HCT116 (cell line): ENCODE measurements around the gene TMTC2. TPM values are rescaled to one million over a fixed set of nuclear protein-coding genes. Genes with fewer than 3 reads are reported as not detected.

ENCODE experiments used
- ATAC-seq: fragments of 200-7000 bp; cut with Tn5 transposase; 2 replicates; pipeline ENCODE4 v1.9.1; 2020; ENCODE audit warnings: mild to moderate bottlenecking, moderate library complexity
- BruUV-seq: library from RNA; stranded (reverse); fragments of 400-500 nt; replicated peaks from 2 replicates; lab custom pipeline; 2021; lab: Mats Ljungman, UMichigan
- CTCF ChIA-PET: fragments of 300-600 bp; sonication (Branson Sonifier 250); formaldehyde crosslinking; loops from one replicate; lab custom pipeline; 2021; ENCODE audit warnings: antibody characterized with exemption; lab: Charles Lee
- POLR2A ChIA-PET: fragments of 300-600, 350-600 bp; sonication (Branson Sonifier 250); formaldehyde crosslinking; loops from one replicate; lab custom pipeline; 2021; ENCODE audit warnings: antibody characterized with exemption; lab: Charles Lee
- RAD21 ChIA-PET, 2 experiments: fragments of 300-600 bp; sonication (Branson Sonifier 250); formaldehyde crosslinking; loops; one replicate each; lab custom pipeline; 2023; ENCODE audit warnings: low total read pairs in 2 of 2; ENCODE audit not compliant: uncharacterized antibody in 2 of 2, unreplicated experiment in 2 of 2, low non-redundant PET in 1 of 2; lab: Charles Lee
- DNase-seq: peaks from one replicate; pipeline ENCODE4 v3.0.0-alpha.2; 2010; ENCODE audit warnings: low read depth, low spot score
- H2AFZ ChIP-seq: fragments of 200-600 bp; shearing (Covaris generic), sonication (generic); 2 replicates; pipeline ENCODE4 v1.6.1; 2017; ENCODE audit warnings: low read depth, mixed run types, mixed read lengths, antibody characterized with exemption, low read length; ENCODE audit not compliant: poor library complexity, severe bottlenecking
- H3K27ac ChIP-seq: 2 replicates; pipeline ENCODE4 v1.5.1; 2012; ENCODE audit warnings: low read depth, low read length
- H3K27me3 ChIP-seq: fragments of 200-600 bp; sonication (generic); 2 replicates; pipeline ENCODE4 v1.6.1; 2016; ENCODE audit warnings: mixed run types, low read length, mixed read lengths; ENCODE audit not compliant: insufficient read depth
- H3K36me3 ChIP-seq, 2 experiments: fragments of 200-500 bp in 1 of 2; fragments of 200-600 bp in 1 of 2; sonication (Bioruptor generic) in 1 of 2; sonication (generic) in 1 of 2; 2 replicates each; pipeline versions ENCODE4 v1.5.1 to v1.6.1; 2014 to 2016; ENCODE audit warnings: low read length in 2 of 2, inconsistent platforms in 1 of 2, mixed read lengths in 1 of 2, mixed run types in 1 of 2; ENCODE audit not compliant: insufficient read depth in 2 of 2, control insufficient read depth in 1 of 2
- H3K4me1 ChIP-seq, 2 experiments: fragments of 200-600 bp in 1 of 2; sonication (generic) in 1 of 2; 2 replicates each; pipeline versions ENCODE4 v1.5.1 to v1.6.1; 2012 to 2017; ENCODE audit warnings: low read length in 2 of 2, inconsistent platforms in 1 of 2, mild to moderate bottlenecking in 1 of 2, mixed read lengths in 1 of 2, mixed run types in 1 of 2, moderate library complexity in 1 of 2; ENCODE audit not compliant: insufficient read depth in 2 of 2, control insufficient read depth in 1 of 2
- H3K4me2 ChIP-seq: fragments of 200-600 bp; sonication (generic); 2 replicates; pipeline ENCODE4 v1.6.1; 2017; ENCODE audit warnings: mixed run types, low read length, mixed read lengths
- H3K4me3 ChIP-seq, 2 experiments: fragments of 200-600 bp in 1 of 2; sonication (generic) in 1 of 2; replicated peaks in 1 of 2; 2 replicates each; pipeline ENCODE4 v1.5.1; 2011 to 2016; ENCODE audit warnings: low read length in 2 of 2, control low read depth in 1 of 2, low read depth in 1 of 2, mild to moderate bottlenecking in 1 of 2, mixed read lengths in 1 of 2, mixed run types in 1 of 2
- H3K79me2 ChIP-seq: fragments of 200-600 bp; sonication (generic); 2 replicates; pipeline ENCODE4 v1.6.1; 2017; ENCODE audit warnings: mild to moderate bottlenecking, mixed run types, low read length, moderate library complexity, mixed read lengths; ENCODE audit not compliant: insufficient read depth
- H3K9ac ChIP-seq: fragments of 200-600 bp; sonication (generic); 2 replicates; pipeline ENCODE4 v1.6.1; 2016; ENCODE audit warnings: low read length, mixed read lengths
- H3K9me2 ChIP-seq: fragments of 200-600 bp; sonication (generic), shearing (Covaris generic); 2 replicates; pipeline ENCODE4 v1.6.1; 2017; ENCODE audit warnings: mixed run types, mild to moderate bottlenecking, moderate library complexity; ENCODE audit not compliant: insufficient read depth
- H3K9me3 ChIP-seq, 2 experiments: fragments of 200-500 bp in 1 of 2; fragments of 200-600 bp in 1 of 2; sonication (Bioruptor generic) in 1 of 2; sonication (generic) in 1 of 2; 2 replicates each; pipeline ENCODE4 v1.6.1; 2014 to 2017; ENCODE audit warnings: low read length in 2 of 2, mixed read lengths in 2 of 2, inconsistent platforms in 1 of 2, low read depth in 1 of 2, mild to moderate bottlenecking in 1 of 2, mixed run types in 1 of 2, moderate library complexity in 1 of 2; ENCODE audit not compliant: control insufficient read depth in 1 of 2, insufficient read depth in 1 of 2
- H4K20me1 ChIP-seq: fragments of 200-600 bp; sonication (generic), shearing (Covaris generic); 2 replicates; pipeline ENCODE4 v1.6.1; 2017; ENCODE audit warnings: mixed run types, mild to moderate bottlenecking, moderate library complexity; ENCODE audit not compliant: insufficient read depth
- ATF3 ChIP-seq: IDR thresholded peaks from 2 replicates; pipeline ENCODE4 v1.6.1; 2012
- CBX3 ChIP-seq: IDR thresholded peaks from 2 replicates; pipeline ENCODE4 v1.6.1; 2012; ENCODE audit warnings: low read depth
- CEBPB ChIP-seq: IDR thresholded peaks from 2 replicates; pipeline ENCODE4 v1.6.1; 2012; ENCODE audit warnings: low read depth
- EGR1 ChIP-seq: IDR thresholded peaks from 2 replicates; pipeline ENCODE4 v1.6.1; 2012; ENCODE audit warnings: low read depth
- ELF1 ChIP-seq: IDR thresholded peaks from 2 replicates; pipeline ENCODE4 v1.6.1; 2012; ENCODE audit warnings: low read depth, borderline replicate concordance
- EZH2 ChIP-seq: fragments of 200-600 bp; sonication (generic); IDR thresholded peaks from 2 replicates; pipeline ENCODE4 v1.6.1; 2017; ENCODE audit warnings: antibody characterized with exemption, mixed run types
- EZH2phosphoT487 ChIP-seq: fragments of 200-600 bp; IDR thresholded peaks from 2 replicates; pipeline ENCODE4 v1.6.1; 2018; ENCODE audit warnings: antibody characterized with exemption, borderline replicate concordance
- FOSL1 ChIP-seq: IDR thresholded peaks from 2 replicates; pipeline ENCODE4 v1.6.1; 2012; ENCODE audit warnings: low read depth
- JUND ChIP-seq: IDR thresholded peaks from 2 replicates; pipeline ENCODE4 v1.6.1; 2012
- MAX ChIP-seq: IDR thresholded peaks from 2 replicates; pipeline ENCODE4 v1.6.1; 2012
- POLR2AphosphoS5 ChIP-seq: IDR thresholded peaks from 2 replicates; pipeline ENCODE4 v1.6.1; 2011; ENCODE audit warnings: mild to moderate bottlenecking, low read depth, low read length, moderate library complexity
- RAD21 ChIP-seq: IDR thresholded peaks from 2 replicates; pipeline ENCODE4 v1.6.1; 2012; ENCODE audit warnings: low read depth, mild to moderate bottlenecking
- SIN3A ChIP-seq: IDR thresholded peaks from 2 replicates; pipeline ENCODE4 v1.6.1; 2012; ENCODE audit warnings: low read depth
- SP1 ChIP-seq: IDR thresholded peaks from 2 replicates; pipeline ENCODE4 v1.6.1; 2012; ENCODE audit warnings: low read depth
- SRF ChIP-seq: IDR thresholded peaks from 2 replicates; pipeline ENCODE4 v1.6.1; 2012; ENCODE audit warnings: low read depth
- TCF7L2 ChIP-seq: IDR thresholded peaks from 2 replicates; pipeline ENCODE4 v1.7.0; 2011; ENCODE audit warnings: borderline replicate concordance, inconsistent platforms; ENCODE audit not compliant: insufficient read depth, insufficient read length; ENCODE audit errors: extremely low read depth
- YY1 ChIP-seq: IDR thresholded peaks from 2 replicates; pipeline ENCODE4 v1.6.1; 2011; ENCODE audit warnings: low read length, low read depth, moderate library complexity, mild to moderate bottlenecking; ENCODE audit not compliant: insufficient replicate concordance; ENCODE audit errors: extremely low read depth
- ZBTB33 ChIP-seq: IDR thresholded peaks from 2 replicates; pipeline ENCODE4 v1.6.1; 2011; ENCODE audit warnings: mild to moderate bottlenecking, low read length, moderate library complexity; ENCODE audit not compliant: insufficient replicate concordance; ENCODE audit errors: extremely low read depth
- ZFX ChIP-seq: fragments of 450-650 bp; IDR thresholded peaks from 2 replicates; pipeline ENCODE4 v1.6.1; 2017
- intact Hi-C: fragments of 100-400 bp; cut with micrococcal nuclease; formaldehyde crosslinking; loops from 2 replicates; pipeline ENCODE4 v1.10.0; 2022
- total RNA-seq: library from RNA; stranded (reverse); gene quantifications from one replicate; pipeline ENCODE4 v1.2.1, GENCODE V29; 2021; ENCODE audit not compliant: unreplicated experiment

Gene TMTC2
- total RNA-seq, 1 experiment from 2014 or later, result 11.5 TPM

GRCh38 chr12:82870771-82871377 is 184.2 kb downstream of the TMTC2 start:
- Histone ChIP-seq H3K27me3 (no peaks in the 10 kb centered on the region), H3K4me3 (no peak overlapping the region), H4K20me1 (no peaks in the 10 kb centered on the region), H3K36me3 (no peaks in the 10 kb centered on the region), H3K27ac (no peak overlapping the region), H2AFZ (no peak overlapping the region), H3K9ac (no peak overlapping the region), H3K4me1 (no peaks in the 10 kb centered on the region), H3K9me2 (no peaks in the 10 kb centered on the region), H3K4me2 (no peak overlapping the region), H3K9me3 (no peaks in the 10 kb centered on the region), H3K79me2 (no peaks in the 10 kb centered on the region)
- ChIA-PET CTCF (no interaction called here), POLR2A (no interaction called here), RAD21 (no interaction called here)
- DNase-seq (no peak), ATAC-seq (no peak)
- intact Hi-C loops, result no loop called here
- BruUV-seq, result no TSS peak
- TF ChIP-seq CEBPB (no peak), ELF1 (no peak)

- DNase-seq (no peak), ATAC-seq (no peak)
- H3K9ac ChIP-seq, result no peak overlapping the region
- H3K9me2 ChIP-seq, result no peaks in the 10 kb centered on the region
- no peaks in the 10 kb centered on the region for H3K79me2 ChIP-seq
- BruUV-seq, result no TSS peak
- H3K27me3 ChIP-seq, result no peaks in the 10 kb centered on the region
- H3K27ac ChIP-seq, result no peak overlapping the region
- POLR2A ChIA-PET, result no interaction called here
- intact Hi-C loops, result no loop called here
- RAD21 ChIA-PET, result no interaction called here
- TF ChIP-seq ATF3, result no peak
- TF ChIP-seq ELF1, result no peak
- TF ChIP-seq SIN3A, result no peak
- TF ChIP-seq EGR1, result no peak
- no peak for TF ChIP-seq FOSL1
- no peak for TF ChIP-seq CBX3
- no peak for TF ChIP-seq ZBTB33
- no peak for TF ChIP-seq MAX
- no peak for TF ChIP-seq SRF
- TF ChIP-seq JUND, result no peak
- TF ChIP-seq EZH2, result no peak
- TF ChIP-seq SP1, result no peak
- no peak for TF ChIP-seq EZH2phosphoT487
- no peak for TF ChIP-seq YY1
- no peak for TF ChIP-seq ZFX
- no peak for TF ChIP-seq POLR2AphosphoS5
- no peak for TF ChIP-seq TCF7L2
- TF ChIP-seq RAD21, result no peak
- TF ChIP-seq, all 23 proteins: peak for 0
- Histone ChIP-seq H3K4me3 (no peak overlapping the region), H4K20me1 (no peaks in the 10 kb centered on the region), H3K4me2 (no peak overlapping the region), H3K36me3 (no peaks in the 10 kb centered on the region), H3K4me1 (no peaks in the 10 kb centered on the region), H3K9me3 (no peaks in the 10 kb centered on the region), H2AFZ (no peak overlapping the region)
- CTCF ChIA-PET, result no interaction called here
These were observed 185.4 kb downstream of the TMTC2 start for GRCh38 chr12:82872088-82872487.
